ENCODE data around the gene LRRC8D. TPM values are rescaled to one million over a fixed set of nuclear protein-coding genes. Genes with fewer than 3 reads are reported as not detected.
"Not testable (repeated sequence)": the region's sequence is repeated elsewhere in the genome, so short reads cannot be mapped to it uniquely, and the experiment has no call there.

The LRRC8D gene
- total RNA-seq, 1 experiment from 2014 or later = 43.3 TPM

DNA sequence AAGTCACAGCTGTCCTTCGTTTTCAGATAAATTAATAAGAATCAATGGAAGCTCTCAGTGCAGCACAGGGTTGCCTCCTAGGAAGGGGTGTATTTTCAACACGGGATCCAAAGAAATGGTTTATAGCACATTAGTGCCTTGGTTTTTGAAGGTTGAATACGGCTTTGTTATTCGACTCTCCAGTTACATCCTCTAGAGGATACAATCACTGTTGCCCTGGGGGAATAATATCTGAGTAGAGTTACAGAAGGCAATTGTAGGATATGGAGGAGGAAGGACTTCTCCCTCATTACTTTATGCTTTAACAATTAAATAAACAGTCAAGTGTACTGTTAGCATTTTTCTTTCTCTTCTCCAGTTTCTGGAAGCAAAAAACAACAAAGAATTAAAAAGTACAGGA lies 159.8 kb downstream of the LRRC8D start:
- Histone ChIP-seq H3K36me3 (ENCODE audit: control insufficient read depth, insufficient read depth, low read length) (no peaks in the 10 kb centered on the region), H3K9me3 (ENCODE audit: control insufficient read depth, insufficient read depth, low read depth, low read length) (no peaks in the 10 kb centered on the region), H3K27me3 (ENCODE audit: control insufficient read depth, insufficient read depth, low read length) (no peaks in the 10 kb centered on the region), H3K27ac (ENCODE audit: low read length) (no peak overlapping the region), H3K4me1 (ENCODE audit: control insufficient read depth, insufficient read depth, low read length) (no peaks in the 10 kb centered on the region), H3K4me3 (ENCODE audit: low read depth in 2 of 2, low read length in 2 of 2) (no peak overlapping the region)
- intact Hi-C loops (cut with micrococcal nuclease; ENCODE audit: unreplicated experiment) (no loop called here), in situ Hi-C loops (cut with HindIII; ENCODE audit: low pct_unique_long_range_greater_than_20kb, low sequenced_read_pairs) (no loop called here)
- CTCF ChIA-PET = no interaction called here
- DNase-seq (ENCODE audit: low read depth, low spot score) = no peak
- TF ChIP-seq POLR2AphosphoS5 (IDR thresholded peaks at IDR 0.05; ENCODE audit: low read depth, low read length) = no peak
- TF ChIP-seq, protein P1, sequence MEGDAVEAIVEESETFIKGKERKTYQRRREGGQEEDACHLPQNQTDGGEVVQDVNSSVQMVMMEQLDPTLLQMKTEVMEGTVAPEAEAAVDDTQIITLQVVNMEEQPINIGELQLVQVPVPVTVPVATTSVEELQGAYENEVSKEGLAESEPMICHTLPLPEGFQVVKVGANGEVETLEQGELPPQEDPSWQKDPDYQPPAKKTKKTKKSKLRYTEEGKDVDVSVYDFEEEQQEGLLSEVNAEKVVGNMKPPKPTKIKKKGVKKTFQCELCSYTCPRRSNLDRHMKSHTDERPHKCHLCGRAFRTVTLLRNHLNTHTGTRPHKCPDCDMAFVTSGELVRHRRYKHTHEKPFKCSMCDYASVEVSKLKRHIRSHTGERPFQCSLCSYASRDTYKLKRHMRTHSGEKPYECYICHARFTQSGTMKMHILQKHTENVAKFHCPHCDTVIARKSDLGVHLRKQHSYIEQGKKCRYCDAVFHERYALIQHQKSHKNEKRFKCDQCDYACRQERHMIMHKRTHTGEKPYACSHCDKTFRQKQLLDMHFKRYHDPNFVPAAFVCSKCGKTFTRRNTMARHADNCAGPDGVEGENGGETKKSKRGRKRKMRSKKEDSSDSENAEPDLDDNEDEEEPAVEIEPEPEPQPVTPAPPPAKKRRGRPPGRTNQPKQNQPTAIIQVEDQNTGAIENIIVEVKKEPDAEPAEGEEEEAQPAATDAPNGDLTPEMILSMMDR (IDR thresholded peaks at IDR 0.05) = no peak
- TF ChIP-seq TCF7L2 (IDR thresholded peaks at IDR 0.05; ENCODE audit: low read depth, low read length) = no peak
- TF ChIP-seq, protein P2, sequence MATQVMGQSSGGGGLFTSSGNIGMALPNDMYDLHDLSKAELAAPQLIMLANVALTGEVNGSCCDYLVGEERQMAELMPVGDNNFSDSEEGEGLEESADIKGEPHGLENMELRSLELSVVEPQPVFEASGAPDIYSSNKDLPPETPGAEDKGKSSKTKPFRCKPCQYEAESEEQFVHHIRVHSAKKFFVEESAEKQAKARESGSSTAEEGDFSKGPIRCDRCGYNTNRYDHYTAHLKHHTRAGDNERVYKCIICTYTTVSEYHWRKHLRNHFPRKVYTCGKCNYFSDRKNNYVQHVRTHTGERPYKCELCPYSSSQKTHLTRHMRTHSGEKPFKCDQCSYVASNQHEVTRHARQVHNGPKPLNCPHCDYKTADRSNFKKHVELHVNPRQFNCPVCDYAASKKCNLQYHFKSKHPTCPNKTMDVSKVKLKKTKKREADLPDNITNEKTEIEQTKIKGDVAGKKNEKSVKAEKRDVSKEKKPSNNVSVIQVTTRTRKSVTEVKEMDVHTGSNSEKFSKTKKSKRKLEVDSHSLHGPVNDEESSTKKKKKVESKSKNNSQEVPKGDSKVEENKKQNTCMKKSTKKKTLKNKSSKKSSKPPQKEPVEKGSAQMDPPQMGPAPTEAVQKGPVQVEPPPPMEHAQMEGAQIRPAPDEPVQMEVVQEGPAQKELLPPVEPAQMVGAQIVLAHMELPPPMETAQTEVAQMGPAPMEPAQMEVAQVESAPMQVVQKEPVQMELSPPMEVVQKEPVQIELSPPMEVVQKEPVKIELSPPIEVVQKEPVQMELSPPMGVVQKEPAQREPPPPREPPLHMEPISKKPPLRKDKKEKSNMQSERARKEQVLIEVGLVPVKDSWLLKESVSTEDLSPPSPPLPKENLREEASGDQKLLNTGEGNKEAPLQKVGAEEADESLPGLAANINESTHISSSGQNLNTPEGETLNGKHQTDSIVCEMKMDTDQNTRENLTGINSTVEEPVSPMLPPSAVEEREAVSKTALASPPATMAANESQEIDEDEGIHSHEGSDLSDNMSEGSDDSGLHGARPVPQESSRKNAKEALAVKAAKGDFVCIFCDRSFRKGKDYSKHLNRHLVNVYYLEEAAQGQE (IDR thresholded peaks at IDR 0.05; ENCODE audit: insufficient read depth in 1 of 2, low read depth in 2 of 2, low read length in 1 of 2) = no peak
- TF ChIP-seq SIN3A (IDR thresholded peaks at IDR 0.05; ENCODE audit: borderline replicate concordance, insufficient read depth, low read depth, low read length) = no peak
- POLR2A ChIA-PET = no interaction called here
- no peak for ATAC-seq
- no TSS peak for BruUV-seq (replicated peaks)

DNA sequence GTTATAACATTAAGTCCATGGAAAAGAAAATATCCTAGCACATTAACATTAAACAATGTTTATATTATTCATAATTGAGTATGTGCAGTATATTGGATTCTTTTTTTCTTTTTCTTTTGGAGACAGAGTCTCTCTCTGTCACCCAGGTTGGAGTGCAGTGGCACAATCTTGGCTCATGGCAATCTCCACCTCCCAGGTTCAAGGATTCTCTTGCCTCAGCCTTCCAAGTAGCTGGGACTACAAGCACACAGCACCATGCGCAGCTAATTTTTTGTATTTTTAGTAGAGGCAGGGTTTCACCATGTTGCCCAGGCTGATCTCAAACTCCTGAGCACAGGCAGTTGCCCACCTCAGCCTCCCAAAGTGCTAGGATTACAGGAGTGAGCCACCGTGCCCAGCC lies 162.0 kb downstream of the LRRC8D start:
- DNase-seq (ENCODE audit: low read depth, low spot score); H3K36me3 ChIP-seq (ENCODE audit: control insufficient read depth, insufficient read depth, low read length); H3K4me1 ChIP-seq (ENCODE audit: control insufficient read depth, insufficient read depth, low read length); in situ Hi-C loops (cut with HindIII; ENCODE audit: low pct_unique_long_range_greater_than_20kb, low sequenced_read_pairs); CTCF ChIA-PET; H3K27ac ChIP-seq (ENCODE audit: low read length); H3K4me3 ChIP-seq (ENCODE audit: low read depth in 2 of 2, low read length in 2 of 2); POLR2A ChIA-PET; H3K27me3 ChIP-seq (ENCODE audit: control insufficient read depth, insufficient read depth, low read length); ATAC-seq; H3K9me3 ChIP-seq (ENCODE audit: control insufficient read depth, insufficient read depth, low read depth, low read length); intact Hi-C loops (cut with micrococcal nuclease; ENCODE audit: unreplicated experiment); BruUV-seq (replicated peaks): not testable (repeated sequence)

DNA sequence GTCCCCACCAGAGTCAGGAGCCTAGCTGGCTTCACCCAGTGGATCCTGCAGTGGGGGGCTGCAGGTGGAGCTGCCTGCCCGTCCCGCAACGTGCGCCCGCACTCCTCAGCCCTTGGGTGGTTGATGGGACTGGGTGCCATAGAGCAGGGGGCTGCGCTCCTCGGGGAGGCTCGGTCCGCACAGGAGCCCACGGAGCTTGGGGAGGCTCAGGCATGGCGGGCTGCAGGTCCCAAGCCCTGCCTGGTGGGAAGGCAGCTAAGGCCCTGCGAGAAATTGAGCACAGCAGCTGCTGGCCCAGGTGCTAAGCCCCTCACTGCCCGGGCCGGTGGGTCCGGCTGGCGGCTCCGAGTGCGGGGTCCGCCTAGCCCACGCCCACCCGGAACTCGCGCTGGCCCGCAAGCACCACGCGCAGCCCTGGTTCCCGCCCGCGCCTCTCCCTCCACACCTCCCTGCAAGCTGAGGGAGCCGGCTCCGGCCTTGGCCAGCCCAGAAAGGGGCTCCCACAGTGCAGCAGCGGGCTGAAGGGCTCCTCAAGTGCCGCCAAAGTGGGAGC lies 163.8 kb downstream of the LRRC8D start:
- H3K27me3 ChIP-seq (ENCODE audit: control insufficient read depth, insufficient read depth, low read length); DNase-seq (ENCODE audit: low read depth, low spot score); in situ Hi-C loops (cut with HindIII; ENCODE audit: low pct_unique_long_range_greater_than_20kb, low sequenced_read_pairs); H3K36me3 ChIP-seq (ENCODE audit: control insufficient read depth, insufficient read depth, low read length); H3K9me3 ChIP-seq (ENCODE audit: control insufficient read depth, insufficient read depth, low read depth, low read length); POLR2A ChIA-PET; H3K27ac ChIP-seq (ENCODE audit: low read length); BruUV-seq (replicated peaks); H3K4me3 ChIP-seq (ENCODE audit: low read depth in 2 of 2, low read length in 2 of 2); H3K4me1 ChIP-seq (ENCODE audit: control insufficient read depth, insufficient read depth, low read length); CTCF ChIA-PET; ATAC-seq: not testable (repeated sequence)
- intact Hi-C loops (cut with micrococcal nuclease; ENCODE audit: unreplicated experiment) = loop anchor here (5.0 kb wide), 3 partner anchors 142 to 357 kb away; no protein-coding TSS in a partner anchor

Measured in Panc1 (cell line).